KOPT-K1 (cell line): ENCODE measurements around the gene HERC4.
"Not testable (repeated sequence)": the region's sequence is repeated elsewhere in the genome, so short reads cannot be mapped to it uniquely, and the experiment has no call there.

Experiments
- H3K27ac ChIP-seq: fragments of 200-600 bp; sonication (generic); 2 replicates; pipeline ENCODE4 v1.5.1; 2016; ENCODE audit warnings: antibody characterized with exemption, mild to moderate bottlenecking, low read depth, low read length; ENCODE audit not compliant: poor library complexity, severe bottlenecking
- H3K36me3 ChIP-seq: fragments of 200-600 bp; sonication (generic); 2 replicates; pipeline ENCODE4 v1.5.1; 2017; ENCODE audit warnings: antibody characterized with exemption, mild to moderate bottlenecking, low read length, moderate library complexity; ENCODE audit not compliant: insufficient read depth
- H3K9me3 ChIP-seq: fragments of 200-600 bp; sonication (generic); 2 replicates; pipeline ENCODE4 v1.5.1; 2017; ENCODE audit warnings: antibody characterized with exemption, low read length, mild to moderate bottlenecking; ENCODE audit not compliant: insufficient read depth, poor library complexity, severe bottlenecking

Gene HERC4

GRCh38 chr10:67976292-67977245 is 98.5 kb downstream of the HERC4 start:
- peaks cover 6% of the 10 kb centered on the region for H3K9me3 ChIP-seq
- H3K36me3 ChIP-seq = peaks cover 86% of the 10 kb centered on the region
- no peak overlapping the region for H3K27ac ChIP-seq

- Histone ChIP-seq H3K27ac (no peak overlapping the region), H3K36me3 (peaks cover 86% of the 10 kb centered on the region), H3K9me3 (peaks cover 12% of the 10 kb centered on the region)
Observed at GRCh38 chr10:67975871-67976270, 99.2 kb downstream of the HERC4 start.

DNA sequence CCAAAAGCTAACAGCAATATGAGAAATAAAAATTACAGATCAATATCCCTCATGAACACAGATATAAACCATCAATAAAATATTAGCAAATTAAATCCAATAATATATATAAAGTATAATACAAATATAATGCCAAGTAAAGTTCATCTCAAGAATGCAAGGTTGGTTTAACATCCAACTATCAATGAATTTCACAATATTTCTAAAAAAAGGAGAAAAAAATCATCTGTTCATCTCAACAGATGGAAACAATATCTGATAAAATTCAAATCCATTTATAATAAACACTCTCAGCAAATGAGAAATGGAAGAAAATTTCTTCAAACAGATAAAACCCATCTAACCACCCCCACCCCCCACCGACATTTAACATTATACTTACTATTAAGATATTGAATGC is 103.8 kb downstream of the HERC4 start:
- Histone ChIP-seq H3K36me3 (peaks cover 57% of the 10 kb centered on the region), H3K9me3 (peaks cover 12% of the 10 kb centered on the region), H3K27ac (no peak overlapping the region)

GRCh38 chr10:67969875-67970274 is 105.2 kb downstream of the HERC4 start:
- H3K27ac ChIP-seq = no peak overlapping the region
- peaks cover 64% of the 10 kb centered on the region for H3K36me3 ChIP-seq
- peaks cover 12% of the 10 kb centered on the region for H3K9me3 ChIP-seq

DNA sequence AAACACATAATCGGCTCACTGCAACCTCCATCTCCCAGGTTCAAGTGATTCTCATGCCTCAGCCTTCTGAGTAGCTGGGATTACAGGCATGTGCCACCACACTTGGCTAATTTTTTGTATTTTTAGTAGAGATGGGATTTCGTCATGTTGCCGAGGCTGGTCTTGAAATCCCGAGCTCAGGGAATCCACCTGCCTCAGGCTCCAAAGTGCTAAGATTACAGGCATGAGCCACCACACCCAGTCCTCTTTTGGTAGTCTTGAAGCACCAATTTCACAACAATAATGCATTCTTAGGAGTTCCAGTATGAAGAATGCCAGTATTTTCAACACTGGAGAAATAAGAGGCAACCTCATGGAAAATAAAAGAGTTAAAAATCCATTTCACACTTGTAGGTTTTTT is 109.0 kb downstream of the HERC4 start:
- not testable (repeated sequence) for H3K27ac ChIP-seq, H3K9me3 ChIP-seq
- H3K36me3 ChIP-seq = peaks cover 40% of the 10 kb centered on the region

GRCh38 chr10:67965456-67965855 is 109.6 kb downstream of the HERC4 start:
- Histone ChIP-seq H3K9me3 (no peaks in the 10 kb centered on the region), H3K27ac (no peak overlapping the region), H3K36me3 (peaks cover 37% of the 10 kb centered on the region)

GRCh38 chr10:67959839-67960476 is 115.1 kb downstream of the HERC4 start:
- Histone ChIP-seq H3K27ac (no peak overlapping the region), H3K36me3 (peaks cover 14% of the 10 kb centered on the region; the same call in 1 of the 2 replicates), H3K9me3 (no peaks in the 10 kb centered on the region)

- Histone ChIP-seq H3K36me3 (peaks cover 29% of the 10 kb centered on the region), H3K27ac (no peak overlapping the region), H3K9me3 (no peaks in the 10 kb centered on the region)
Observed at GRCh38 chr10:67955614-67956013, 119.5 kb downstream of the HERC4 start.

DNA sequence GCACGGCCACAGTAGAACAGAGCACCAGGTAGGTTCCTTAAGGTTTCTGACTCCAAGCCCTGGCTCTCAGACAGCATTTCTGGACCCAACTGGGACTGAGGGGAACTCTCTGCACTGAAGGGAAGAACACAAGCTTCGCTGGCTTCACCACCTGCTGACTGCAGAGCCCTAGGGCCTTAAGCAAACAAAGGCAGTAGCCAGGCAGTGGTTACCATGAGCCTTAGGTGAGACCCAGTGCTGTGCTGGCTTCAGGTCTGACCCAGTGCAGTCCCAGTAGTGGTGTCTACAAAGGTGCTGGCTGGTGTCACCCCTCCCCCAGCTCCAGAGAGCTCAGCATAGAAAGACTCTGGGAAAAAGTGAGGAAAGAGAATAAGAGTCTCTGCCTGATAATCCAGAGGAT is 131.2 kb downstream of the HERC4 start:
- no peaks in the 10 kb centered on the region for H3K9me3 ChIP-seq
- no peak overlapping the region for H3K27ac ChIP-seq
- peaks cover 48% of the 10 kb centered on the region for H3K36me3 ChIP-seq

- Histone ChIP-seq H3K27ac (no peak overlapping the region), H3K9me3 (no peaks in the 10 kb centered on the region), H3K36me3 (peaks cover 60% of the 10 kb centered on the region)
Observed at GRCh38 chr10:67936416-67936815, 138.7 kb downstream of the HERC4 start.

- peaks cover 71% of the 10 kb centered on the region for H3K36me3 ChIP-seq
- no peak overlapping the region for H3K27ac ChIP-seq
- no peaks in the 10 kb centered on the region for H3K9me3 ChIP-seq
Observed at GRCh38 chr10:67935223-67935622, 139.9 kb downstream of the HERC4 start.

GRCh38 chr10:67934336-67934735 is 140.7 kb downstream of the HERC4 start:
- H3K9me3 ChIP-seq = no peaks in the 10 kb centered on the region
- H3K36me3 ChIP-seq = peaks cover 79% of the 10 kb centered on the region
- no peak overlapping the region for H3K27ac ChIP-seq

GRCh38 chr10:67933199-67933598 is 141.9 kb downstream of the HERC4 start:
- no peaks in the 10 kb centered on the region for H3K9me3 ChIP-seq
- no peak overlapping the region for H3K27ac ChIP-seq
- peaks cover 77% of the 10 kb centered on the region for H3K36me3 ChIP-seq

DNA sequence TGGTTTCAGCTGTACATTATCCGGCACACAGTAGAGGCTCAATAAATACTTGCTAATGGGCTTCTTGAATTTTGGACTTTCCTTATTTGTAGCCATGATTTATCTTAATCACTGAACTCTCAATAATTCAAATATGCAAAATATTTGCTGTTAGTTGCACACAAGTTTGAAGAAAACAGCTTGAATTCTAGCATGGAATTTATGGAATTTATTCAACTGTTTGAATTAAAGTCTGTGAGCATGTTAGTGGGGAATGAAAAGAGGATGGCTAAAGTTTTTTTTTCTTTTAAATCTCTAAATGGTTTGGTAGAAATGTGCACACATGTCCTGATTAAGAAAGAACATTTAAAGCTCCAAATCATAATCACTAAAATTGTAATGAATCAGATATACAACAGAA is 148.1 kb downstream of the HERC4 start:
- no peaks in the 10 kb centered on the region for H3K9me3 ChIP-seq
- peaks cover 79% of the 10 kb centered on the region for H3K36me3 ChIP-seq
- H3K27ac ChIP-seq = no peak overlapping the region

DNA sequence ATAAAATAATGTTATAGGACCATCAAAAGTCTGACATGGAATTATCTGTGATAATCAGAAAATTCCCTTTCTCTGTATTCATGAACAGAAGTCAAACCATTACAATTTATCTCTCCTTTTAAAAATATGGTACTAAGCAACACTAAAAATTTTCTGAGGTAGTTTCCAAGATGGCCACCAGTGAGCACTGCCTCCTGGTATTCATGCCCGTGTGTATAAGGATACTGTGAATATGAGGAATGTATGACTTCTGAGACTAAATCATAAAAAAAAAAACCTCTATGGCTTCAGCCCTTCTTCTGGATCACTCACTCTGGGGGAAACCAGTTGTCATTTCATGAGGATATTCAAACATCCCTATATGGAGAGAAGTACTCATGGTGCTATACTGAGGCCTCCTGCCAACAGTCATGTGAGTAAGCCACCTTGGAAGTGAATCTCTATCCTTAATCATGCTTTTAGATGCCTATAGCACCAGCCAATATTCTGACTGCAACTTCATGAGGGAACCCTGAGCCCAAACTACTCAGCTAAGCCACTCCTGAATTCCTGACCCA is 149.6 kb downstream of the HERC4 start:
- H3K27ac ChIP-seq = no peak overlapping the region
- no peaks in the 10 kb centered on the region for H3K9me3 ChIP-seq
- H3K36me3 ChIP-seq = peaks cover 75% of the 10 kb centered on the region
